NB4 (cell line): ENCODE data around the gene CCDC85A.

ENCODE experiments used
- POLR2A ChIP-seq: IDR thresholded peaks from 2 replicates; pipeline ENCODE4 v1.6.1; 2011; ENCODE audit warnings: mild to moderate bottlenecking; ENCODE audit not compliant: insufficient read length; ENCODE audit errors: extremely low read depth
- TF ChIP-seq, protein P1 (sequence below): IDR thresholded peaks from one replicate; pipeline ENCODE4 v1.5.1; 2012; ENCODE audit warnings: low read depth, low read length

GRCh38 chr2:56344771-56345170 lies 161.0 kb downstream of the CCDC85A start:
- TF ChIP-seq, protein P1, sequence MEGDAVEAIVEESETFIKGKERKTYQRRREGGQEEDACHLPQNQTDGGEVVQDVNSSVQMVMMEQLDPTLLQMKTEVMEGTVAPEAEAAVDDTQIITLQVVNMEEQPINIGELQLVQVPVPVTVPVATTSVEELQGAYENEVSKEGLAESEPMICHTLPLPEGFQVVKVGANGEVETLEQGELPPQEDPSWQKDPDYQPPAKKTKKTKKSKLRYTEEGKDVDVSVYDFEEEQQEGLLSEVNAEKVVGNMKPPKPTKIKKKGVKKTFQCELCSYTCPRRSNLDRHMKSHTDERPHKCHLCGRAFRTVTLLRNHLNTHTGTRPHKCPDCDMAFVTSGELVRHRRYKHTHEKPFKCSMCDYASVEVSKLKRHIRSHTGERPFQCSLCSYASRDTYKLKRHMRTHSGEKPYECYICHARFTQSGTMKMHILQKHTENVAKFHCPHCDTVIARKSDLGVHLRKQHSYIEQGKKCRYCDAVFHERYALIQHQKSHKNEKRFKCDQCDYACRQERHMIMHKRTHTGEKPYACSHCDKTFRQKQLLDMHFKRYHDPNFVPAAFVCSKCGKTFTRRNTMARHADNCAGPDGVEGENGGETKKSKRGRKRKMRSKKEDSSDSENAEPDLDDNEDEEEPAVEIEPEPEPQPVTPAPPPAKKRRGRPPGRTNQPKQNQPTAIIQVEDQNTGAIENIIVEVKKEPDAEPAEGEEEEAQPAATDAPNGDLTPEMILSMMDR: no peak
- no peak for TF ChIP-seq POLR2A
